Testis (tissue), 3 donors: ENCODE results near the gene CCNK. TPM values are rescaled to one million over a fixed set of nuclear protein-coding genes. Genes with fewer than 3 reads are reported as not detected.

ENCODE experiments used
- DNase-seq: peaks from one replicate; pipeline ENCODE4 v3.0.0-alpha.2; 2019
- H3K27ac ChIP-seq, 2 donors: fragments of 200-600 bp; sonication (generic); one replicate each; pipeline ENCODE4 v1.5.1; 2019
- H3K27me3 ChIP-seq: fragments of 200-600 bp; sonication (generic); one replicate; pipeline ENCODE4 v1.5.1; 2019
- H3K36me3 ChIP-seq: fragments of 200-600 bp; sonication (generic); one replicate; pipeline ENCODE4 v1.5.1; 2017; ENCODE audit warnings: low read depth; ENCODE audit errors: missing control alignments
- H3K4me1 ChIP-seq: fragments of 200-600 bp; sonication (generic); one replicate; pipeline ENCODE4 v1.5.1; 2019
- H3K4me3 ChIP-seq, 2 donors: fragments of 200-600 bp; sonication (generic); one replicate each; pipeline ENCODE4 v1.5.1; 2017 to 2019
- H3K9me3 ChIP-seq: fragments of 200-600 bp; sonication (generic); one replicate; pipeline ENCODE4 v1.5.1; 2017
- POLR2A ChIP-seq: fragments of 450-650 bp; IDR thresholded peaks from one replicate; pipeline ENCODE4 v1.6.1; 2017; ENCODE audit warnings: antibody characterized with exemption, mild to moderate bottlenecking, moderate library complexity
- WGBS, 2 donors: methylation state at CpG; one replicate each; pipeline ENCODE4 v1.1.5; 2018; 5-methylcytosine and 5-hydroxymethylcytosine counted together
- intact Hi-C: fragments of 100-400 bp; cut with DNase I; formaldehyde crosslinking; loops from one replicate; pipeline ENCODE4 v1.15.1; 2023; ENCODE audit warnings: low total_unique reads
- polyA plus RNA-seq: library from polyadenylated mRNA; stranded (reverse); fragments of 350-450 nt; fragmentation: Illumina TruSeq; extraction: RNeasy Lipid Tissue Mini Kit (QIAGEN cat#74804); gene quantifications from one replicate; pipeline ENCODE4 v1.2.3, GENCODE V29; 2014; ENCODE audit warnings: low read depth, low replicate concordance; ENCODE audit not compliant: insufficient read depth
- total RNA-seq, 2 donors: library from RNA; depleted of rRNA; stranded (reverse); fragments of >200 nt; gene quantifications; one replicate each; pipeline ENCODE4 v1.2.3, GENCODE V29; 2016
- TF ChIP-seq, protein P1 (sequence below), 3 experiments: fragments of 450-650 bp in 2 of 3; fragments of 200-600 bp in 1 of 3; sonication (generic) in 1 of 3; IDR thresholded peaks; one replicate each; pipeline ENCODE4 v1.5.1; 2016 to 2019; ENCODE audit warnings: antibody characterized with exemption in 3 of 3, mild to moderate bottlenecking in 2 of 3, moderate library complexity in 1 of 3

Gene CCNK
- total and polyA plus RNA-seq, 3 donors from 2014 or later, result 69.1 to 134 (median 73.1) TPM

- Histone ChIP-seq H3K4me1 (peaks cover 9% of the 10 kb centered on the region), H3K9me3 (no peaks in the 10 kb centered on the region), H3K27ac (no peak overlapping the region), H3K4me3 (no peak overlapping the region), H3K27me3 (no peaks in the 10 kb centered on the region), H3K36me3 (no peaks in the 10 kb centered on the region)
- no peak for DNase-seq
- TF ChIP-seq POLR2A, result no peak
- TF ChIP-seq, protein P1, sequence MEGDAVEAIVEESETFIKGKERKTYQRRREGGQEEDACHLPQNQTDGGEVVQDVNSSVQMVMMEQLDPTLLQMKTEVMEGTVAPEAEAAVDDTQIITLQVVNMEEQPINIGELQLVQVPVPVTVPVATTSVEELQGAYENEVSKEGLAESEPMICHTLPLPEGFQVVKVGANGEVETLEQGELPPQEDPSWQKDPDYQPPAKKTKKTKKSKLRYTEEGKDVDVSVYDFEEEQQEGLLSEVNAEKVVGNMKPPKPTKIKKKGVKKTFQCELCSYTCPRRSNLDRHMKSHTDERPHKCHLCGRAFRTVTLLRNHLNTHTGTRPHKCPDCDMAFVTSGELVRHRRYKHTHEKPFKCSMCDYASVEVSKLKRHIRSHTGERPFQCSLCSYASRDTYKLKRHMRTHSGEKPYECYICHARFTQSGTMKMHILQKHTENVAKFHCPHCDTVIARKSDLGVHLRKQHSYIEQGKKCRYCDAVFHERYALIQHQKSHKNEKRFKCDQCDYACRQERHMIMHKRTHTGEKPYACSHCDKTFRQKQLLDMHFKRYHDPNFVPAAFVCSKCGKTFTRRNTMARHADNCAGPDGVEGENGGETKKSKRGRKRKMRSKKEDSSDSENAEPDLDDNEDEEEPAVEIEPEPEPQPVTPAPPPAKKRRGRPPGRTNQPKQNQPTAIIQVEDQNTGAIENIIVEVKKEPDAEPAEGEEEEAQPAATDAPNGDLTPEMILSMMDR (IDR thresholded peaks at IDR 0.05), result no peak
- intact Hi-C loops, result no loop called here
- WGBS, 2 donors, result 80 to 97% methylated on average over 6 of the region's 6 CpGs
These were observed 53.1 kb downstream of the CCNK start for GRCh38 chr14:99534333-99534732.

DNA sequence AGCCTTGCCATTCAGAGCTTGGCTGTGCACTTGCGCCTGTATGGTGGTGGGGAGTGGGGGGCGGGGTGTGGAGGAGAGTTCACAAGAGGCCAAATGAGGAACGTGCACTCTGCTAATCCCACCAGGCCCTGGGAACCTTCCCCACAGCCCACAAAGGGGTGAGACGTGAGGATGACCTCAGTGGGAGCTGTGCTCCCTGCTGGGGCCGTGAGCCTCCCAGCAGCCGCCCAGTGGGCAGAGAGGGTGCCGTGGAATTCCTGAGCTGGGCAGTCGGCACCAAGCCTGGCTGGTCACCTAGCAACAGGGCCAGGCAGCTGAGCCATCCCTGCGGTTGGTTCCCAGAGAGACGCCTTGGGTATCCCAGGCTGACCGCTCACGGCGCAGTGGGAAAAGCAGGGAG is 53.7 kb downstream of the CCNK start:
- Histone ChIP-seq H3K27me3 (no peaks in the 10 kb centered on the region), H3K27ac (no peak overlapping the region), H3K36me3 (no peaks in the 10 kb centered on the region), H3K4me3 (no peak overlapping the region), H3K4me1 (peaks cover 9% of the 10 kb centered on the region), H3K9me3 (no peaks in the 10 kb centered on the region)
- no peak for DNase-seq
- TF ChIP-seq POLR2A, result no peak
- TF ChIP-seq, protein P1 (IDR thresholded peaks at IDR 0.05), result no peak
- 77 to 78% methylated on average over 8 to 13 of the region's 13 CpGs for WGBS, 2 donors
- intact Hi-C loops, result no loop called here

DNA sequence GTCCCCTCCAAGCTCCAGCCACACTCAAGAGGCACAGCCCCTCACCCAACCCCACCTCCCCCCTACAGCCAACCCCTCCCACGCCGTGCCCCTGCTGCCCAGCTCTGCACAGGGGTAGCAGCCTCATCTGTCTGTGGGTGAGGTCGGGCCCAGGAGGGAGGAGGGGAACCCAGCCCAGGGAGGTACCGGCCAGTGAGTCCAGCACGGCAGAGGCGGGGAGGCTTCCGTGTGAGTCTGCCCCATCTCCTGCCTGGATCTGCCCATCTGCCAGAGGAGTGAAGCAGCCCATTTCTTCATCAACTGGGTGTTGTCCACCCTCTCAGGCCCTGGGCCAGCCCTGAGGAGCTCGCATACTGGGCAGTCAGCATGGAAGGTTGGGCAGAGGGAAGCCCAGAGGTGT is 54.2 kb downstream of the CCNK start:
- Histone ChIP-seq H3K4me3 (no peak overlapping the region), H3K9me3 (no peaks in the 10 kb centered on the region), H3K4me1 (peaks cover 9% of the 10 kb centered on the region), H3K27me3 (no peaks in the 10 kb centered on the region), H3K36me3 (no peaks in the 10 kb centered on the region), H3K27ac (no peak overlapping the region)
- WGBS, 2 donors, result 87% methylated on average over 8 of the region's 8 CpGs; no CpG with 5 or more reads in 1 of the 2 donors
- intact Hi-C loops, result no loop called here
- DNase-seq, result no peak
- TF ChIP-seq, protein P1 (IDR thresholded peaks at IDR 0.05), result no peak
- TF ChIP-seq POLR2A, result no peak

GRCh38 chr14:99535908-99536778 is 54.9 kb downstream of the CCNK start:
- WGBS, 2 donors, result 94 to 96% methylated on average over 9 to 24 of the region's 24 CpGs
- intact Hi-C loops, result no loop called here
- H3K27me3 ChIP-seq, result no peaks in the 10 kb centered on the region
- no peak overlapping the region for H3K4me3 ChIP-seq
- no peak for DNase-seq
- peaks cover 7% of the 10 kb centered on the region for H3K4me1 ChIP-seq
- no peaks in the 10 kb centered on the region for H3K36me3 ChIP-seq
- no peak overlapping the region for H3K27ac ChIP-seq
- TF ChIP-seq, protein P1 (IDR thresholded peaks at IDR 0.05), result no peak
- no peak for TF ChIP-seq POLR2A
- no peaks in the 10 kb centered on the region for H3K9me3 ChIP-seq

DNA sequence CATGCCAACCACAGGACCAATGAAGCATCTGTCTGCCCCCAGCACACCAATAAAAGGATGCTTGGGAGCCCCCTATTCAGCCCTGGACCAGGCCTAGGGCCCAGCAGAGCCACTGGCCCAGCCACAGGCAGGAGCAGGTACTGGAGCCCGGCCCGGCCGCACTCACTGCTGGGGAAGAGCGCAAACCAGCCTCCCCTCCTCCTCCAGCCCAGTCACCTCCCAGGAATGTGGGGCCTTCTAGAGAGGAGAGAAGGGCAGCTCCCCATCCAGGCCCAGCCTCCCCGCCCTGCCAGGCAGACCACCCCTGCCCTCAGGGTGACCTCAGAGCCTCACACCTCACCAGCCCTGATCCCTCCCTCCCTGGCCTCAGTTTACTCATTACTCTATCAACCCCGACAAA is 56.2 kb downstream of the CCNK start:
- no peaks in the 10 kb centered on the region for H3K9me3 ChIP-seq
- no peaks in the 10 kb centered on the region for H3K27me3 ChIP-seq
- 63 to 93% methylated on average over 4 to 6 of the region's 6 CpGs for WGBS, 2 donors
- no peaks in the 10 kb centered on the region for H3K36me3 ChIP-seq
- H3K27ac ChIP-seq, result no peak overlapping the region
- no peak overlapping the region for H3K4me3 ChIP-seq
- H3K4me1 ChIP-seq, result peaks cover 6% of the 10 kb centered on the region
- DNase-seq, result no peak
- no peak for TF ChIP-seq POLR2A
- intact Hi-C loops, result no loop called here
